ENCODE data around the gene FN1.

FN1 gene

GRCh38 chr2:215441560-215442400 lies 5.9 kb upstream of the FN1 start:
- DNase-seq (ENCODE audit: low read depth): peak; percentile 23

- no peak for DNase-seq (ENCODE audit: low read depth)
Measured at GRCh38 chr2:215439980-215440512, 4.2 kb upstream of the FN1 start.

GRCh38 chr2:215439404-215439803 lies 3.5 kb upstream of the FN1 start:
- no peak for DNase-seq (ENCODE audit: low read depth)

GRCh38 chr2:215437614-215438013 lies 1.7 kb upstream of the FN1 start:
- peak; percentile 20 for DNase-seq (ENCODE audit: low read depth)

GRCh38 chr2:215436705-215437565 lies 1.1 kb upstream of the FN1 start:
- peak; percentile 52 for DNase-seq (ENCODE audit: low read depth)

GRCh38 chr2:215435280-215435869 lies 493 bp downstream of the FN1 start:
- no peak for DNase-seq (ENCODE audit: low read depth)

- peak; percentile 40 for DNase-seq (ENCODE audit: low read depth)
Measured at GRCh38 chr2:215434447-215435279, 1.2 kb downstream of the FN1 start.

GRCh38 chr2:215432759-215433594 lies 2.9 kb downstream of the FN1 start:
- peak; percentile 54 for DNase-seq (ENCODE audit: low read depth)

GRCh38 chr2:215431778-215432758 lies 3.8 kb downstream of the FN1 start:
- DNase-seq (ENCODE audit: low read depth): peak; percentile 60

- DNase-seq (ENCODE audit: low read depth): peak; percentile 18
Measured at GRCh38 chr2:215431290-215431689, 4.6 kb downstream of the FN1 start.

GRCh38 chr2:215430528-215431187 lies 5.2 kb downstream of the FN1 start:
- peak; percentile 68 for DNase-seq (ENCODE audit: low read depth)

GRCh38 chr2:215429424-215429823 lies 6.4 kb downstream of the FN1 start:
- DNase-seq (ENCODE audit: low read depth): peak; percentile 20

GRCh38 chr2:215428060-215428910 lies 7.6 kb downstream of the FN1 start:
- peak; percentile 39 for DNase-seq (ENCODE audit: low read depth)

- DNase-seq (ENCODE audit: low read depth): peak; percentile 29
Measured at GRCh38 chr2:215427585-215427984, 8.3 kb downstream of the FN1 start.

- peak; percentile 59 for DNase-seq (ENCODE audit: low read depth)
Measured at GRCh38 chr2:215425021-215425782, 10.7 kb downstream of the FN1 start.

GRCh38 chr2:215423928-215424540 lies 11.8 kb downstream of the FN1 start:
- peak; percentile 39 for DNase-seq (ENCODE audit: low read depth)

All from iris pigment epithelial cell (primary cell).